NCI-H2171 treated with DMSO at 0.1 percent for 48 hours (cell line): ENCODE data around the gene PPM1J.
"Not testable (repeated sequence)": the region's sequence is repeated elsewhere in the genome, so short reads cannot be mapped to it uniquely, and the experiment has no call there.

Experiments used
- DNase-seq: peaks from one replicate; lab custom pipeline; 2025; lab: John Stamatoyannopoulos, UW

Gene PPM1J

DNA sequence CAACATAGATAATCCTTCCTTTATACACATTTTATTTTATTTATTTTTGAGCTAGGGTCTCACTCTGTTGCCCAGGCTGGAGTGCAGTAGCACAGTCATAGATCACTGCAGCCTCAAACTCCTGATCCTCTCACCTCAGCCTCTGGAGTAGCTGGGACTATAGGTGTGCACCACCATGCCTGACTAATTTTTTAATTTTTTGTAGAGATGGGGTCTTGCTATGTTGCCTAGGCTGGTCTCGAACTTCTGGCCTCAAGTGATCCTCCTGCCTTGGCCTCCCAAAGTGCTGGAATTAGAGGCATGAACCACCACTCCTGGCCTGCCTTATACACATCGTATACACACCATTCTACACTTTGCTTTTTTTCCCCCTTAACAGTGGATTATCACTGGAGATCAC, 6.2 kb upstream of the PPM1J start:
- DNase-seq = not testable (repeated sequence)

DNA sequence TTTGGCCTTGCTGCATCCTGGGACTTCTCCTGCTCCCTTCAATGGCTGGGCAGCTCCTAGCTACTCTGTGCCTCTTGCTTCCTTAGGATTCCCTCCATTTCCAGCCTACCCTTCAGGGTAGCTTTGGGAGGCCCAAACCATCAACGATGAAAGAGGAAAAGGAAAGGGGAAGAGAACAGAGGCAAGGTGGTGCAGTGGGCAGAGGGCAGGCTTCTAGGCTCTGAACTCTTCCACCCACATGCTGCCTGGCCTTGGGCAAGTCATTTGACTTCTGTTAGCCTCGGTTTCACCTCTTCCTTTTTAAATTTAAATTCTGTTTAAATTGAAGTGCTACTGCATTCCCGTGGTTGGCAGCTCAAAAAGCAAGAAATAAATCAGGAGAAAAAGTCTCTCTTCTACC, 5.7 kb upstream of the PPM1J start:
- no peak for DNase-seq

DNA sequence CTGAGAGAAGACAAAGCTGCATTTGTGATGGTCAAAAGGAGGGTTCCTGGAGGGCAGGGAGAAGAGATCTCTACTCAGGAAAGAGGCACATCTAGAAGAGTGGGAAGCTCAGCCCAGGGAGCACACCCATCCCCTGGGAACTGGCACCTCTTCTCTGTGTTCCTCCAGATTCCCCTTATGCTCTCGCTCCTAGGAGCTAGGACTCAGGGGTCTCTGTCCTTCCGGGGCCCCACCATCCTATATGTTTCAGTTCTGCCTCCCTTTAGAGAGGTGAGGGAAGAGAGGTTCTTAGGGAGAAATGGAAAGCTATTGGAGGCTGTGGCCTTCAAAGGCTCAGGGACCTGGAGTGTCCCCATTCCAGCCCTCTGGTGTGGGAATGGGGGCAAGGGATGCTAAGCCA, 4.6 kb upstream of the PPM1J start:
- no peak for DNase-seq

DNA sequence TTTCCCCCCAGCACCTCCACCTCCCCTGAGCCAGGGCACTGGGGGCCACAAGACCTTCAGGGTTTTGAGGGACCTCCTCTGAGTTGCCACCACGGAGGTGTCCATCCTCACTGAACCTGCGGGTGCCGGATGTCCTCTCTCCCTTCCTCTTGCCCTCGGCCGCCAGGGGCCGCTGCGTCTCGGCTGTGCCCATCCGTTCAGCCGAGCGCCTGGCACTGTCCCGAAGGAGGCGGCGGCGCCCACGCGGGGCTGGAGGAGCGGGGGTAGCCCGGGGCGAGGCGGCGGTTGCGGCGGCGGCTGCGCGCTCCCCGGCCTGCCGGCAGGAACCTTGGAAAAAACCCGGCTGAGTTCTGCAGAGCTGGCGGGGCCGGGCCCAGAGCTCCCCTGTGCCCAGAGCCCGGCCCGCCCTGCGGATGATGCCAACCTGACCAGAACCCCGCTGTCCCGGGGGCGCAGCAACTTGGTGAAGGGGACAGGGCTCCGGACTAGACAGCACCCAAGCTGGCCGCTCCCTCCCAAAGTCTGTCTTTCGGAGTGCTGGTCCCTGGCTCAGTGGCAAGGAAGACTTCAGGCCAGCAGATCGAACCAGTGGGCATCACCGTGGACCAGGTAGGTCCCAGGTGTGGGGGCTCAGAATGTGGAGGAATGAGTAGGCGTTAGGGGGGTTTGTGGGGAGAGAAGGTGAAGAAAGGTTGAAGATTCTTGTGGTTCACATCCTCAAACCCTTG, 3.7 kb upstream of the PPM1J start:
- DNase-seq = peak; percentile 68

DNA sequence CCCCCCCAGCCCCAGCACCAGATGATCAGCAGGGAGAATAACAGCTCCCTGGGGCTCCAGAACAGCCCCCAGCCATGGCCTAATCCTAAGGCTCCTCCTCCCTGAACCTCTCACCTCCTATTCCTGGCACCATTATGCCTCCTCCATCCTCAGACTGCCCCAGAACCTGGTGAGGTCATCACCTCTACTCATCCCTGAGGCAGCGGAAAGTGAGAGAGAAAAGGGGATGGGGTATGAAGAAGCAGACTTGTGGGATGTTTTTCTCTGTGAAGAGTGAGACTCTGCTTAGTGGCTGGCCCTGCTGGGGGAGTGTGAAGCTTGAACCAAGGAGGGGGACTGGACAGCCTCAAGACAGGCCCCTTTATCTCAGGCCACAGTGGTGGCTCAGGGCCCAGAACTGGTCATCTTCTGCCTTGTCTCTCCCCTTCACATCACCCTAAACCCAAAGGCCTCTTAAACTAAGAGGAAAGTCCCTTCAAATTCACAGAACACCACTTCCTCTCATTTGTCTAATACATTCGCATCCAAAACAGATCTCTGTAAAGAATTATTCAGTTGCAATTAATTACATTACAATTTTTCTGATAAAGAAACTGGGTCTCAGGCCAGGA, 2.2 kb upstream of the PPM1J start:
- no peak for DNase-seq

DNA sequence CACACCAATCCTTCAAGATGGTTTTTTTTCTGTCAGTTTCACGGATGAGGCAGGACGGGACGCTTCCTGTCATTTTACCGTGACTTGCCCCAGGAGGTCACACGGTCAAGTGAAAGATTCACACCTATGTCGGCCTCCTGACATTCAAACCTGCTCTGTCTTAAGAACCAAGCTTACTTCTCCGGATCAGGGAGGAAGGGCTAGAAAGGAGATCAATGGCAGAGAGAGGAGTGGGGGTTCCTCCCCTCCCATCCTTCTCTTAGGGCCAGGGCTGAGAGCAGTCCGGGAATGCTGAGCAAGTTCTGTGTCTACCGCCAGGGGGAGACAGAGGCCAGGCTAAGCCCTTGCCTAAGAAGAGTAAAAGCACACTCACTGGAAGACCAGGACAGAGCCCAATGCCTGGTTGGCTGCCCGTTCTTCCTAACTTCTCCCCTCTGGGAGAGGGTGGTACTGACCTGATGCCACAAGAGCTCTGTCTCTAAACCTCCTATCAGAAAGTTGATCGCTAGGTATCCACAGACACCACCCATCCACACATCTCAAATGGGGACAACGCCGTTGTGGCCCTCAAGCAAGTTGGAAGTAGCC, 1.1 kb upstream of the PPM1J start:
- DNase-seq = peak; percentile 85

DNA sequence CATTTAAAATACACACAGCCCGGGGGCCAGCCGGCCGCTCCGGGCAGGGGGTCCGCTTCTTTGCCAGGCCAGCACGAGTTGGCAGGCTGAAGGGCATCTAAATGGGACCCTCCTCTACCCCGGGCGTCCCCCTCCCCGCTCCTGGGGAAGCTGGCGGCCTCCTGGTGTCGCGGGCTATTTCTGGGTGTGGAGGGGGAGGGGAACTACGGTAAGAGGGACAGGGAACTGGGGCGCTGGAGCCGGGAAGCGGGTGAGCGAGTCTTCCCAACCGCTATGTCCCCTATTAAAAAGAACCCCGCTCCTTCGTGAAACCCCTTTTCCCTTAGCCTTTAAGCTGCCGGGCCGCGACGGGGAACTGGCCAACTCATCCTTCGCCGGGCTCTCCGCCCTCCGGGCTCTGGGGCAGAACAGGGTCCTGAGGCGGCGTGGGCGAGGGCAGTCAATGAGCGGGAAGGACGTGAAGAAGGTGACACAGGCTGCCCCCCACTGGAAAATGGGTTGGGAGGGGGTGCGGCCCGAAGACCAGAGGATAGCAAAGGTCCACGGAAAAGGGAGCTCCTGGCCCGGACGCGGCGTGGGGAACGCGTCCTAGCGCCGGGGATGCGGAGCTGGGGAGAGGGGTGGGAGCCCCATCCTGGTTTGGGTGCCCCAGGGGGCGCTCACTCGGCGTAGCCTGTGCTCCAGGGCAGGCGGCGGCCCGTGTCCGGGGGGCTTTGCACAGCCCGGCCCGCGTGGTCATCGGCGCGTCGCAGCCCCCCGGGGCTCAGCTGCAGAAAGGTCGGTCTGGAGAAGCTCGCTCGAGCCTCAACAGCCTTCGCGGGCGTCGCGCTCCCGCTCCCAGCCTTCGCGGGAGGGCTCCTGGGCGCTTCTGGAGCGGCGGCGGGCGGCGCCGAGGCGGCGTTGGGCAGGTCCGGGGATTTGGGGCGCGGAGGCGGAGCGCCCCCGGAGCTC, 544 bp downstream of the PPM1J start:
- DNase-seq = no peak

DNA sequence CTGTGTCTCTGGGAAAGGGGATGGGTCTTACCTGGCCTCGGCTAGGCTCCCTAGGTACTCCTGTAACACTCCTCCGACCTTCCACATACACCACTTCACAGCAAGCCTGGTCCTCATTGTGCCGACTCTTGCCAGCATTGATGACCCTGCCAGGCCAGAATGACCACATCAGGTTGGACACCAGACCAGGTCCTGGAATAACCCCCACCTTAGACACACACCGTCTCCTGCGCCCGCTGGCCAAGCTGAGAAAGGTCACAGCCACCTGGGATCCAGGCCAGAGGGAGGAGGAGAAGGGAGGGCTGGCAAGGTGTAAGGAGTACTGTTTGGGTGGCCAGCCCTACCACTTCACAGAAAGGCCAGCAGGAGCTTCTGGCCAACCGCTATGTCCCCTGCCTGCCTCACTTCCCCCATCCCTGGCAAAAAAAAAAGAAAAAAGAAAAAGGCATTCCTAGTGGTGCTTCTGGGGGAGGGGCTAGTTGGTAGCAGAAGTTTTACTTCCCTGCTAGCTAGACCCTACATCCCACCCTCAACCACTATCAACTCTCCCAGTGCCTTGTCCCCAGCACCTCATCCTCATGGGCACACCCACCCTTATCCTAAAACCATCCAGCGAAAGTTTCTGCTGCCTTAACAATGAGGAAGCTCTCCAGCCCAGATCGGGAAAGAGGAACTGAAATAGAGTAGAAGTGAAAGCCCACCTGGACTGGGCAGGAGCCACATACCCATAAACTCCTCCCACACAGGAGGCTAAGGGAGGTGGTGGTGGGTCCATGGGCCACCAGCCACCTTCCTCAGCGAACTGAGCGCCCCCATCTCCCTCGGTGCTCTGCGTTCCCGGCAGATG, 1.4 kb downstream of the PPM1J start:
- DNase-seq = no peak

DNA sequence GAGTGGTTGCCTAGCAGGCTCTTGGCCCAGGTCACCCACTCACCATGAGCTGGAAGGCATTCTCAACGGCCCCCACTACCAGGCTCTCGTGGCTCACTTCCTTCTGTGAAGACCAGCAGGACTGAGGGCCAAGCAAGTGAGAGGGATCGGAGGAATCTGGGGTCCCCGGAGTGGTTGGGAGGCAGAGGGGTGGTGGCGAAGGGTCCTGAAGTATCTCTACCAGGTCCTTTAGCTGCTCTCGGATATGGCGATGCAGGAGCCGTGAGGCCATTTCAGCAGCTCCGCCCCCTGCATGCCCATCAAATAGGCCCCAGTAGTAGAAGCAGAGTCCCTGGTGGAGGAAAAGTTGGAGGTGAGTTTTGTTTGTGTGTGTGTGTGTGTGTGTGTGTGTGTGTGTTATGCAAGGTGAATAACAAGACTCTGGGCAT, 2.4 kb downstream of the PPM1J start:
- no peak for DNase-seq

DNA sequence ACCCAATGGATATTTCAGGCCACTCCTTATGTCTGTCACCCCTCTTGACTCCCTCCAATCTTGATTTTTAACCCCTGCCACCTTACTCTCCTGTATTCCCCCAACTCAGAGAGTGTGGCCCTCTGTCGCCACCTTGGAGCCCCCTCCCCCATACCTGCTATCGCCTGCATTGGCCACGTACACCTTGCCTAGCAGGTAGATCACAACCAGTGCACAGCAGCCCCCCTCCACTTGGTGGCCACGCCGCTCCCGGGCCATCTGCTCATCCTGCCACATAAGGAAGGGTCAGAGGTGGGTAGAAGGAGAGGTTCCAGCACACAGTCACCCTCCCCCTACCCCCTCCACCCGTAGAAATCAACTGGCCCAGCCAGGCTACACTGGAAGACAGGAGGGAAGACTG, 2.9 kb downstream of the PPM1J start:
- no peak for DNase-seq

DNA sequence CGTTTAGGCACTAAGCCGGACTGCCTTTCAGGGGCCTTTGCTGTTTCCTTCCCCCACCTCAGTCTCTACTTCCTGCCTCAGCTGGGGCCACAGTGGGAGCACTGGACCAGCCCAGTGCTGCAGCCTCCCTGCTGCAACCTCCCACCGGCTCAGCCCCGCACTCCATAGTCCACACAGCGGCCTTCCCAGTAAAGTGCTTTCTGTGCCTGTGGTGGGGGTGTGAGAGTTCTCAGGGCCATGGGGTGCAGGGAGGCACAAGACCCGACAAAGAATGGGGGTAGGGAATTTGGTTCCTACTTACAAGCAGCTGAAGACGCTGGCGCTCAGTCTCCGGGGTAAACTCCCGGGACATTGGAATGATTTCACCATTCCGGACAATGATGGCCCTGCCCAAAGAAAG, 3.5 kb downstream of the PPM1J start:
- DNase-seq = no peak

DNA sequence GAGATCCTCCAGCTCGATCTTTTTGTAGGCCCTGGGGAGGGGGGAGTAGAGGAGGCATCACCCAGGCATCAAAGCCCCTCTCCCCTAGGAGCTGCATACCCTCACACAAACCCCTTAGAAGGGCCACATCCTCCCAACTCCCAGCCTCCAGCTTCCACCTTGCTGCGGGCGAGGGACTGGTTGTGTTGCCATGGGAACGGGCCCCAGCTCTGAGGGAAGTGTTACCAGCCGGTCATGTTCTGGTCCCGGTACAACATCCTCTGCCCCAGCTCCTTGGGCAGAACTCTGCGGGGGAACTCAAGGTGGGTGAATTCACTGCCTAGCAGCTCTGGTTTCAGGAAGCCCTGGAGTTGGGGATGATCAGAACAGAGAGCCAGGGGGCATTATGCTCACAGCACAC, 4.1 kb downstream of the PPM1J start:
- no peak for DNase-seq

DNA sequence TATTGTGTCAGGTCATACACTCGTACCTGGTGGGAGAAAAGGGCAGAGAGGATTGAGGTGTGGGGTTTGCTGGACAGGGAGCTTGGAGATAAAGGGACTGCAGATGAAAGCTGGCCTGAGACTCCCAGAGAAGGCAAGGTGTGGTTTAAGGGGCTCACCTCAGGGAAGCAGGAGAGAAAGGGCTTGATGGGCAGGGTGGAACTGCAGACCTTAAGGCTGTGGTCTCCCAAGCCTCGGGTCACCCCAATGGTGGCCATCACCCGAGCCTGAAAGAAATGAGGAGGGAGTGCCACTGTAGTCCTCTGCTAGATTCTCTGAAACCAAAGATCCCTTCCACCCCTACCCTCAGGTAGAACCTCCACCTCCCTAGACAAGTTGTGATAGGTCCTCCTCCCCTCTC, 4.5 kb downstream of the PPM1J start:
- DNase-seq = no peak

DNA sequence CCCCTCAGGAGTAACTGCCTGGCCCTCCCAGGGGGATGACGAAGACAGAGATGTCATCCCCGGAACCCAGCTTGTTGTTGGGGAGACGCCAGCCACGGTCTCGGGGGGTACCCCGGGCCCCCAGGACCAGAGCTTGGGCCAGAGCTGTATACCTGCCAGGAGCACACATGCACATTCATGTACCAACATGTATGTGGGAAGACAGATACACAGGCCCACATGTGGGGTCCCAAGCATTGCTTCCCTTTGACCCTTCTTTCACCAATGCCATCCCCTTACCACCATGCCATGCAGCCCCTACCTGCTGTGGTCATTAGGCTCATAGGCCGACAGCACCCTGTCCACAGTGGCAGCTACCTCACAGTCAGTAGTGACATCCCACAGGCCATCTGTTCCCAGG, 5.0 kb downstream of the PPM1J start:
- no peak for DNase-seq

DNA sequence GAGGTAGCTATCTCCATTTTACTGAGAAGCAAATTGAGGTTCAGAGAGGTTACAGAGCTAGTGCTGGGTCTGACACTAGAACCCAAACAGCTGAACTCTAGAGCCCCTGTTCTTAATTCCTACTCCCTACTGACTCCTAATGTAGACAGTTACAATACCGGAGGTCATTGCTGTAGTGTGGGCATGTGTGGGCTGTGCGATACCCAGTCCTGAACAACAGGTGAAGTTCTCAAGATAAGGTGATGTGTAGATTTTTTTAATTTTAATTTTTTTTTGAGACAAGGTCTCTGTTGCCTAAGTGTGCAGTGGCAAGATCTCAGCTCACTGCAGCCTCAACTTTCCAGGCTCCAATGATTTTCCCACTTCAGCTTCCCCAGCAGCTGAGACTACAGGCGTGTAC, 6.6 kb downstream of the PPM1J start:
- no peak for DNase-seq

DNA sequence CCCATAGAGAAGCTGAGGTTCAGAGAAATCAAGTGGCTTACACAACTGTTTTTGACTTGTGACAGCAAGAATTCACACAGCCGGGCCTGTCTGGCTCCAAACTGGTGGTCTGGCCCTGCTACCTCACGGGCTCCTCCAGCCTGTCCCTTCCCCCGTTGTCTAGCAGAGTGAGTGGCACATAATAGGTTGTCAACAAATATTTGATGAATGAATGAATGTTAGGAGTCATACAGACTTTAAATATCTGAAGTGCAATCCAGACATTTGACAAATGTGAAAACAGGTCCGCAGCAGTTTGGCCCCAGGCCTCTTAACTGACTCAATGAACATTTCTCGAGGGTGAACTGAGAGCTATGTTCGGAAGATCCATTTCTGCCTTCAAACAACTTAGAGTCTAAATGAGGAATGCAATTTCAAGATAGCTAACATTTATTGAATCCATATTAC, 7.1 kb downstream of the PPM1J start:
- no peak for DNase-seq

DNA sequence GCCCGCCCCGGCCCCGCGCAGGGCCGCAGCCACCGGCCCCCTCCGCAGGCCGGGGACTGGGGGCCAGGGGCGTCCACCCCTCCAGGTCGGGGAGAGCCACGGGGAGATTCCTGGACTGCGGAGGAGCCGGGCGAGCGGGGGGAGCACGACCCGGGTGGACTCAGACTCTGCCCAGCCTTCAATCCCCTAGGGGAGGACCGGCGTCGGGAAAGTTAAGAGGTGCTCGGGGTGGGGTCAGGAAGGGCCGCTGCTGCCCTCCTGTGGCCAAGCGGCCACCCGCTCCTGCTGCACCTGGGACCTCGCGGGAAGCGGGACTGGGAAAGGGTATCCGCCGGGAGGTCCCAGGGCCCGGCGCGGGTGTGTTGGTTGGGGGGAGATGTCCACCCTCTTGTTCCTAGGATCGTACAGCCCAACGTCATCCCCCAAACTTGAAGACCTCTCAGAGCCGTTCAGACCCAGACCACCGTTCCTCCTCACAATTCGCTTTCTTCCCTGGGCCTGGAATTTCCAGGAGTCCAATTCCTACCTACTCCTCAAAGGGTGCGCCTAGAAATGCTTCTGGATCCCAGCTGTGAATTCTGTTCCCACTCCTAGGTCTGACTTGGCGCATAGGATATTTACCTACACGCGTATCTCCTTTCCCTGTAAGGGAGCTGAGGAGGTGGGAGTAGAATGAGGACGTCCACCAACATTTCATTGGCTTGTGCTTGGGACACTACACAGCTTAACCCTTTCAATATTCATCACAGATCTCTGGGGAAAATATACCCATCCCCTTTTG, 7.7 kb downstream of the PPM1J start:
- peak; percentile 73 for DNase-seq

DNA sequence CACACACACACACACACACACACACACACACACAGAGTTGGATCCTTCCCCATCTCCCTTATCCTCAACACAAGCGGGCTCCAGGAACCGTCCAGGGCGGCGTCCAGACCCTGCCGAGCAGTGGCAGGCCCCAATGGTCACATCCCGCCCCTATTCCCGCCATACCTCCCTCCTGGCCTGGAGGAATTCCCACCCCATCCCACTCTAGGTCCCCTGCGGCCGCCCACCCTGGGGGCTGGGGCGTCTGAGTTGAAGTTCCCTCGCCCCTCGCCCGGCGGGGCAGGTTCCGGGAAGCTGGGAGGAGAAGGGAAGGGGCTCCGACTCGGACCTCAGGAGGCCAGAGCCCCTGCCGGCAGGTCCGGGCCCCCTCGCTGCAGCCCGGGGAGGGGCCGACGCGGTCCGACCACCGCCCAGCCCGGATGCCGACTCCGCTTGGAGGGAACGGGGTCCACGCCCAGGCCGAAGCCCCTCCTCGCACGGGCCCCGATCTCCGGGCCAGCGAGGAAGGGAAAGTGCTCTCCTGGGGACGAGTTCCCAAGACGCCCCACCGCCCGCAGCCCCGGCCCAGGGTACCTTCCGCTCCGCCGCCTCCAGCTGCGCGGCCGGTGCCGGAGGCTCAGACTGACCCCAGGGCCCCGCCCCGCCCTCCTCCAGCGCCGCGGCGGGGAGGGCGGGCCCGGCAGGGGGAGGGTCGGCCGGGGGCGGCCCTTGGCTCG, 8.5 kb downstream of the PPM1J start, which contains the start of gene RHOC:
Gene RHOC (minus strand): TSS at position 623 of the 716 bp plus-strand sequence. CDS start 3,328 bp downstream, outside the sequence.
- no peak for DNase-seq

DNA sequence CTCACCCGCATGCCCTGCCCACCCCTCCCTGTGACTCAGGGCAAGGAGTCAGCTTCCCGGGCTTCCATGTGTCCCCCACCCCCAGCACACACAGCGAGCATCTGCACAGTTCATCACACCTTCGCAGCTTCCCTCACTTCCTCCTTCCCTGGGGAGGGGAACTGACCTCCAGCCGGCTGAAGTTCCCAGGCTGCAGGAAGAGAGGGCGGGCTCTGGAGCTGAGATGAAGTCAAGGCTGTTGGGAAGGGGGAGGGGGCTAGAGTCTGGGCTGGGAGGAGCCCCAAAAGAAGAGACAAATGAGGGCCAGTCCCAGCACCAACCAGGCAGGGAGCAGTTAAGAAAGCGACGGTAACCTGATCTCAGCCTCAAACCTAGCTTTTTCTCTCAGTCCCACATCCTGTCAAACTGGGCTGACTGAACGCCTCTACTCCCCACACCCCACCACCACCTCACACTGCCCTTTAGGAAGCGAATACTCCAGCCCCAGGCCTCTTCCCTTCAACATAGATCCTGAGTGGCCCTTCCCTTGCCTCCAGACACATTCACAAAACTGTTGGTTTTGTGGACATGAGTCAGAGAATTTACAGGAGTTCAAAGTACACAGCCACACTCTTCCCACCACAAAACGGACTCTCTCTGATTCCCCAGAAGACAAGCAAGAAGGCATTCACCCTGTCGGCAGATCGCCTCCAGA, 10.1 kb downstream of the PPM1J start:
- DNase-seq = peak; percentile 80
